Measurements from ENCODE around the gene SLC22A23. TPM values are rescaled to one million over a fixed set of nuclear protein-coding genes. Genes with fewer than 3 reads are reported as not detected.

The SLC22A23 gene
- polyA plus RNA-seq, 3 donors = 8.8 to 10.2 (median 9.4) TPM

Other genes with a start within 250 kb of the SLC22A23 start
- 100 to 1,000 TPM; 116 to 124 (median 120) TPM for gene TUBB2B, start 229.4 kb downstream of the SLC22A23 start, polyA plus RNA-seq (ENCODE audit: insufficient read length in 3 of 3)
- 10 to 100 TPM; 14.7 to 19.0 (median 16.3) TPM for gene PSMG4, start 198.1 kb downstream of the SLC22A23 start, polyA plus RNA-seq (ENCODE audit: insufficient read length in 3 of 3)

Data from right renal cortex interstitium (tissue), 3 donors.